HG03354 (cell line): ENCODE data around the gene C16orf78.

ENCODE experiments used
- ATAC-seq: cut with Tn5 transposase; IDR thresholded peaks from one replicate; pipeline ENCODE4 v1.9.1; 2021; ENCODE audit warnings: mild to moderate bottlenecking; ENCODE audit not compliant: unreplicated experiment, poor library complexity, severe bottlenecking

The C16orf78 gene

GRCh38 chr16:49373504-49373903 lies at the start of gene C16orf78:
C16orf78 (plus strand) TSS chr16:49373804; CDS start chr16:49373940, 136 bp downstream.
- no peak for ATAC-seq

DNA sequence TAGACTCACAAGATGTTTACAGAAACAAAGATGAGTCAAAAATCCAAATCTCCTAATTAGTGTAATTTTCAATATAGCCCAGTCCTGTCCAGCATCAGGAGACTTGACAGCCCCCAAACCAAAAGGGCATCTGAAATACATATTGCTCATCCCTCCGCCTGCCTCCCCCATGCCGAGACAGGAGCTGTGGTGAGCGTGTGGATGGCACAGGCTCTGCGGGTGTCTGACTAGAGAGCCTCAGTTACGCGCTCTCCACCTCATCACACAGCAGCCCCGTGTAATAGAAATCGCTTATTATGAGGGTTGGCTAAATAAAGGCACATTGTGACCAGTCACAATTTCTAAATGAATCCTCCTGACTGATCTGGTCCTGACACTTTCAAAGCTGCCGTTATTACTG lies 48.9 kb upstream of the C16orf78 start:
- ATAC-seq = no peak

DNA sequence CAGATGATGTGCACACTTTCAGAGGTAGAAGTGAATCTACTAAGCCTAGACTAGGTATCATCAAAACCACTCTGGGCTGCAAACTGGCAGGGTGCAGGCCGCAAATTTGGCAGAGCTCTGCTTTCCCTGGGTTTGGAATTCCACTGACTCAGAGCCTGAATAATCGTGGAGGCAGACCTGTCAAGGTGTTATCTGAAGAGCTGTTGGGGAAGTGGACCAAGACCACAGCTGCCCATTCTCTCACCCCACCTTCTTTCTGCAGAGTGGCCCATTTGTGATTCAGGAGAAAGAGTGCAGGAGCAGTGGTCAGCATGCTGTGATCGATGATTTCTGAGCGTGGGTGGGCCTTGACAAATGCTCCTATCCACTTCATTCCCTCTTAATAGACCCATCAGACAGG lies 46.1 kb upstream of the C16orf78 start:
- ATAC-seq = no peak

DNA sequence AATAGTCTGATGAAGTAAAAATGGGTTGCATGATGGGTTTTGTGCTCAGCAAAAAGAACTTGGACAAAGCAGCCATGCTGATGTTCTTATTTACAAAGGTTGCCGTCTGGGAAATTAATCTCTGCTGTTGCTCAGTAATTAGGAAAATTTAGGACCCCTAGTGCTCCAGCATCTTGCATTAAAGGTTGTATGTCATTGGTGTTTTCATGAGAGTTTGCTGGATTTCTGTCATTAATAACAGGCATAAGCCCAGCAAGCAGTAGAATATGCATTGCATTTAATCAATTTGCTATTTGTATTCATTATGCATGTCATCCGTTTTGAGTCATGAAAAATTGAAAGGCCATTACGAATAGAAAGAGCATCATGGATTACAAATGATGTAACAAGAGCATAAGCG lies 45.3 kb upstream of the C16orf78 start:
- no peak for ATAC-seq

- no peak for ATAC-seq
These were observed 42.9 kb upstream of the C16orf78 start for GRCh38 chr16:49330562-49331201.

GRCh38 chr16:49332589-49333258 lies 40.9 kb upstream of the C16orf78 start:
- no peak for ATAC-seq

GRCh38 chr16:49333259-49333597 lies 40.4 kb upstream of the C16orf78 start:
- no peak for ATAC-seq

- no peak for ATAC-seq
These were observed 37.8 kb upstream of the C16orf78 start for GRCh38 chr16:49335828-49336227.

DNA sequence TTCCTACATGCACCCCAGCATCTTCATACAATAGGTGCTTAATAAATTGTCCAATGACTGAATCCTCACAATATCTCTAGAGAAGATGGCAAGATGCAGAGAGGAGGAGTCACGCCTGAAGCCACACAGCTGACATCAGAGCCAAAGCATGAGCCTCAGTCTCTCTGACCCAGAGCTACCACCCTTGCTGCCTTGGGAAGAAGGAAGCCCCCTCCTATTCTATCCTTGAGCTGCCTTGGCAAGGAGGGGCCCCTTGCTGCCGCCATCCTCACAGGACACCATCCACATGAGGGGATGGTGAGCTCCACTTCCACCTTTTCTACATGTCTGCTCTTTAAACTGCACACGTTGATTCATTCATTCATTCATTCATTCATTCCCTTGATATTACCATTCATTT lies 37.0 kb upstream of the C16orf78 start:
- no peak for ATAC-seq

DNA sequence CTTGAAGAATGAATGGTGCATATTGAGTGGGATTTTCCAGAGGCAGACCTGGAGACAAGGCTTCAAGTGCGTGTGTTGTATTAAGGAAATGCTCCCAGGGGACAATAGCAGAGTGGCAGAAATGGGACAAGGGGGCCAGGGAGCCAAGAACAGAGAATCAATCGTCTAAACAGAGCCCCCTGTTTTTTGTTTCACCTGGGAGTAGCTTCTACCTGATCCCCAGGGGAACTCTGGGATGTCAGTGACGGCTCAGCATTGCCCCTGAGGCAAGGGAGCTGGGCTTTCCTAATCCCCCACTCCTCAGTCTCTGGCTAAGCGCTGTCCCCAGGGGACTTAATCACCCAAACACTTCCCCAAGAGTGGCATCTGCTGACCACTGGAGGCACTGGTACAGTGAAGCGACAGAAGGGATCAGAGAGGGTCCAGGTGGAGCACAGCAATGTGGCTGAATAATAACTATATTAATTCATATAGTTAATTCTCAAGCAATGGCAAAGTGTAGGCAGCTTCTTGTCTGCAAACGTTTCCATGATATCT lies 35.7 kb upstream of the C16orf78 start:
- no peak for ATAC-seq

GRCh38 chr16:49338611-49339265 lies 34.9 kb upstream of the C16orf78 start:
- ATAC-seq = no peak

- ATAC-seq = no peak
These were observed 33.1 kb upstream of the C16orf78 start for GRCh38 chr16:49340466-49340865.

GRCh38 chr16:49341706-49342105 lies 31.9 kb upstream of the C16orf78 start:
- no peak for ATAC-seq

GRCh38 chr16:49342336-49343265 lies 31.0 kb upstream of the C16orf78 start:
- no peak for ATAC-seq

GRCh38 chr16:49343291-49343690 lies 30.3 kb upstream of the C16orf78 start:
- ATAC-seq = no peak

DNA sequence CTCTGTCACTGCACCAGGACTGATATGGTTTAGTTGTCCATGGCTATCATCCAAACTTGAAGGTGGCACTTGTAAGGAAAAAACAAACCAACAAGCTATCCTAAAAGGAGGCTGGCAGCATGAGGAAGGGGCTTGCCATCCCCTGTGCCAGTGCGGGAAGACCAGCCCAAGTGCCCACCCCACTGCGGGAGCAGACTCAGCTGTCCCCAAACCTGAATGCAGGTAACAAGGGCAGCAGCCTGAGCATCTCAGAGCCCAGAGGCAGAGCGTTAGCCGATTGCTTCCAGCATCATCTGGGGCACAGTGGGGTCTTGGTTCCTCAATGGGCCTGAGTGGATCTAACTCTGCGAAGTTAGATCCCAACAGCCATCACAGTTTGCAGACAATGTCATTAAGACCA lies 29.2 kb upstream of the C16orf78 start:
- no peak for ATAC-seq

DNA sequence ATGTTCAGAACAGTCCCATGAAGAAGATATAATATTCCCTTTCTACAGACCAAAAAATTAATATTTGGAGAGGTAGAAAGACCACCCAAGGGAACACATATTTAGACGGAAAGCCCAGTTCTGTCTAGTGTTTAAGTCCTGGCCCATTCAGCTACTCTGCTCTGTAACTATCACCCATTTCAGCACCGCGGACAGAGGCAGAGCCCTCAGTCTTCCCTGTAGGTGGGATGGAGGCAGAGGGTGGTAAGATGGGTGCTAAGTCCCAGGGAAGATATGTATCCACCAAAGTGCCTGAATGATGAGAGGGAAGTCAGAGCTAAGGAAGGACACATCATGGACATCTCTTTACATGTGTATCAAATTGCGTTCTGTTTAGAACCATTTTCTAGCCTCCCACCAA lies 27.8 kb upstream of the C16orf78 start:
- ATAC-seq = no peak

GRCh38 chr16:49346459-49346858 lies 27.1 kb upstream of the C16orf78 start:
- ATAC-seq = no peak

- no peak for ATAC-seq
These were observed 26.1 kb upstream of the C16orf78 start for GRCh38 chr16:49347476-49347875.
